Breast epithelium (tissue), 3 donors: Measurements from ENCODE around the gene ABCC10.

Experiments used
- CTCF ChIP-seq, 3 donors: fragments of 450-650 bp; IDR thresholded peaks; one replicate each; pipeline ENCODE4 v1.5.1; 2016 to 2017; ENCODE audit warnings: antibody characterized with exemption in 3 of 3, mild to moderate bottlenecking in 3 of 3, moderate library complexity in 3 of 3
- POLR2AphosphoS5 ChIP-seq, 3 donors: sonication (generic); formaldehyde crosslinking; IDR thresholded peaks; one replicate each; pipeline ENCODE4 v1.6.1; 2017; ENCODE audit warnings: antibody characterized with exemption in 3 of 3

GRCh38 chr6:43460032-43460431, 32.7 kb downstream of the ABCC10 start:
- TF ChIP-seq CTCF (IDR thresholded peaks at IDR 0.05) = no peak
- TF ChIP-seq POLR2AphosphoS5 (IDR thresholded peaks at IDR 0.05) = no peak
